ENCODE results near the gene SEMA4F.

- TF ChIP-seq POLR2A (IDR thresholded peaks at IDR 0.05) = no peak
- no peak for TF ChIP-seq CTCF (IDR thresholded peaks at IDR 0.05)
- TF ChIP-seq POLR2AphosphoS5 (IDR thresholded peaks at IDR 0.05; ENCODE audit: insufficient read depth in 1 of 2, low read depth in 1 of 2) = no peak
Observed at GRCh38 chr2:74648009-74648443, 6.0 kb upstream of the SEMA4F start, which contains the start of gene M1AP.
